Stimulated activated CD8-positive, alpha-beta memory T cell treated with anti-CD3 and anti-CD28 coated beads, Interleukin-2, amount 100 ng/mL, for 1 hour (primary cell): ENCODE results near the gene CCDC34.

ENCODE experiments used
- DNase-seq, 2 donors: peaks; one replicate each; pipeline ENCODE4 v3.0.0-alpha.2; 2020; ENCODE audit warnings: low read depth in 2 of 2

The CCDC34 gene

DNA sequence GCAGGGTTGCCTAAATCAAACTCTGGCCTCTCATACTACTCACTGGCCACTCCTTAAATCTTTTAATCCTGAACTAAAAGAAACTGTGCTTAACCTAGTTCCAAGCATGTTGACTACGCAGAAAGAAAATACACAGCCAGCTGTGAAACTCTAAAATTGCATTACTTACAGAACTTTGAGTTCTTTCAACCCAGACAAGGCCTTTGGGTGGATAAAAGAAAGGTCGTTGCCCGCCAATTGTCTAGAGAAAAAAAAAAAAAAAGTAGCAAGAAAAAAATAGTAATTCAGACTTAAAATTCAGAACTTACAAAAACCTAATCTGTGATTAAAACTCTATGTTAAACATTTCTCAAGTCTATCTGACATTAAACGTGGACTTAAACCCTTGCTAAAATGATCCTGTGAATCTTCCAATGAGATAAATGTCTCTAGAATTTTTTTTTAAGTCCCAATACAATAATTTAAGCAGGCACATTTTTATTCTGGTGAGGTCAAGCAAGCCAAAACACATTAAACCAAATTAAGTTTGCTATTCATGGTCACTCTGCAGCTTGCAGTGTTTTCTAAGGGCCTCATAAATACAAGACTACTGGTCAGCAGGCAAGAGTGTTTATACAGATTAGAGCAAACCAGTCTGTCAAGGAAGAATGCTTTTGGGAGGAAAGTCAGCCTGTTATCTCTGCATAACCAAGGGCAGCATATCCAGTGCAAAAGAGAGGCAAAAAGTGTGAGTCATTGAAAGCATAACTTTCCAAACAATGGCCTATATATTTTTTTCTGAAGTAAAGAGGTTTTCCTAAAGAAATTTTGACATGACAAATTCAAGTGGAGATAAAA lies 29.5 kb upstream of the CCDC34 start:
- no peak for DNase-seq

DNA sequence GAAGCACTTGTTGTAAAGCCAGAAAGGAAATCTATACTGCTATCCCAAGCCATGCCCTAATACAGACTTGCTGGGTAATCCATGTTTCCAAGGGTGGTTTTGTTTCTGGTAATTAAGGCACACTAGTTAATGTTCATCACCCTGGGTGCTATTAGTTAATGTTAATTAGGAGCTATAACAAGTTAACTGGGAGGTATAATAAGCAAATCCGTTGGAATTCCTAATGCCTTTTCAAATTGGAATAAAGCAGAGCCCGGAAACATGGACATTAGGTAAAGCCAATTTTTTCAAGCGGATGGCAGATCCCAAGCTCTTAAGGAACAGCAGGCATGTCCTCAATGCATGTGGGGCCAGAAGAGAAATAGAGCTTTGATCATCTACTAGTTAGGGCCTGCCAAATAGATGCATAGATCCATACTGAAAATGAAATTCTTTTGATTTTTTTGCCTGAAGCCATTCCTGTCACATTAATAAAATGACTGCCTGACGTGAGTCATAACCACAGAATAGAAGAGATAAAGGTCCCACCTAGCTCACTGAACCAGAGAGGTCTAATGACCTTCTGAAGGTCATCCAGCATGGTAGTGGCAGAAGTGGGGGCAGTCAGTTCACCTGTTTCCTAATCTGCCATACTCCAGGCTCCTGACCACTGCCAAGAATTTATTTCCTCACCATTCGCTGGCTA lies 28.5 kb upstream of the CCDC34 start:
- DNase-seq: no peak

DNA sequence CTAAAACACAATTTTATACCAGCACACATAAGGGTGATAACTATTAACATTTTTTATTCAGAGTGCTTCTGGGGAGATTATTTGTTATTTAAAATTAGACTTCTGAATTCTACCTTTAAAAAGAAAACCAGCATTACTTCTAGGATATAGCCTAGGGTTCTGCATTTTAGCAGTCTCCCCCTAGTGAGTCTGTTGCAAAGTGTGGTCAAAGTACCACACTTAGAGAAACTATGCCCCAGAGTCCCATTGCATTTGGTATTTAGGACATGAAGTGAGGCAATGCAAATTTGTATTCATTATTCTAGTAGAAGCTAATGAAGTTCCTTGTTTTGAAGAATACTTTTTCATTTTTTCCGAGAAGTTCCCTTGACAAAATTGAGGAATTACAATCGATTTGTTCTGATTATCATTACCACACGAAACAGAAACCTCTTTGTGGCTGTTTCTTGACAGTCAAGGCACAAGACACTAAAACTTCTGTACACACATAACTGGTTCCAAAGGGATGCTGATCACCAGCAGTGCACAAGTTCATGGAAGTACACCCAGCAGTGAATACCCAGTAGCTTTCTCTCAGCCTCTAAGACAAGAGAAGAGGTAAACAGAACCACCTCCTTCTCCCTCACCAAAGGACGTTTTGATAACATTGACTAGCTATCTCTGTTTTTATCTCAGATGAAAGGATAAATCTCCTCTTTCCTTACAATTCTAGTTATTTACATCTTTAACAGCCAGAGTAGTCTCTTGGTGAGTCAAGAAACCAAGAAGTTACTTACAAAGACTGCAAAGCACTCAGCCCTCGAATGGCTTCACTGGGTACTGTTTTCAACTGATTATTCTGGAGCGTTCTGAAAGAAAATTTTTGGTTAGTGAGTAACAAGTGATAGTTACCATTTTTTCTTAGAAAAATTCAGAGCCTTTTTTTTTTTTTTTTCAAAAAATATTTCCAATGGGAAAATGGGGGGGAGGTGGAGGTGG lies 27.6 kb upstream of the CCDC34 start:
- no peak for DNase-seq

DNA sequence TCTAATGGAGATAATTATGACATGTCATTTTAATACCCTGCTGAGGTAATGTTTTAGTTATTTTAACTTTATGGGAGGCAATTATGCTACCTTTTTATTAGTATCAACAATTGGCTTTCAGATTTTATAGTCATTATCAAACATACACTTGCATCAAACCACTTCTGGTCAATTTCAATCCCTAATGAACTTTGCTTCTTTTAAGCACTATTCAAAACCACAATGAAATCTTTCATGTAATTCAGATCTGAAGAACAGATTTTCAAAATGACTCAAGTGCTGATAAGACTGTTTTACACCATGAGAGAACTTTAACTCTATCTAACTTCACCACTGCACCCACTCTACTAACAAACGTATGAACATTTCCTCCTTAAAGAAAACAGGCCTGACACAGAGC lies 25.9 kb upstream of the CCDC34 start:
- no peak for DNase-seq

DNA sequence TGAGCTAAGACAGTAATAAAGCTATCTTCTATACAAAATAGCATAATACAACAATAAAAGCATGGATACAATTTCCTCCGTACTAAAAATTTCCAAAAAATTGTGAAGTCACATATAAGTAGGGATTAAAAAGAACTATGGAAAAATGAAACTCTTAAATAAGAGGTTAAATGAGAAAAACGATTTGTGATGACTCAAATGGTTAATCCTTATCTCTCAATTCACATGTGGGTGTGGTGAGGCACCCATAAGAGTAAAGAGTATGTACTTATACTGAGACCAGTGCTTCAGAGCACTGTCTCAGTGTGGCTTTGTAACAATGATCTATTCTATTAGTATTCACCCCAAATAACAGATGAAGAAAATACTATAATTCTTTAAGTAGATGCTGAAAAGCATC lies 25.0 kb upstream of the CCDC34 start:
- no peak for DNase-seq

DNA sequence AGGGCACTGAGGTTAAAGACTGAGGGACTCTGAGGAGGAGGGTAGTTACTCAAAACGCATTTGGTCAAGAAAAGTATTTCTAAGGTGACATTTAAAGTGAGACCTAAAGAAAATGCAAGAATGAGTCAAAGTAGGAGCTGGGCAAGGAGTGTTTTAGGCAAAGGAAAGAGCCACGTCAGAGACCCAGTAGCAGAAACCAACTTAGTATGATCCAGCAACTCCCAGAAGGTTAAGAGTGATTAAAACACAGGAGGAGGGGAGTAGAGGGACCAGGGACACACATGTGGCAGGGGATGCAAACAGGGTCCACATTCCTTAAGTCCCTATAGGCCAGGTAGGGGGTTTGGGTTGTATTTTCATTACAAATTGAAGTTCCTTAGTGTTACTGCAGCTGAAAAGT lies 24.3 kb upstream of the CCDC34 start:
- no peak for DNase-seq

DNA sequence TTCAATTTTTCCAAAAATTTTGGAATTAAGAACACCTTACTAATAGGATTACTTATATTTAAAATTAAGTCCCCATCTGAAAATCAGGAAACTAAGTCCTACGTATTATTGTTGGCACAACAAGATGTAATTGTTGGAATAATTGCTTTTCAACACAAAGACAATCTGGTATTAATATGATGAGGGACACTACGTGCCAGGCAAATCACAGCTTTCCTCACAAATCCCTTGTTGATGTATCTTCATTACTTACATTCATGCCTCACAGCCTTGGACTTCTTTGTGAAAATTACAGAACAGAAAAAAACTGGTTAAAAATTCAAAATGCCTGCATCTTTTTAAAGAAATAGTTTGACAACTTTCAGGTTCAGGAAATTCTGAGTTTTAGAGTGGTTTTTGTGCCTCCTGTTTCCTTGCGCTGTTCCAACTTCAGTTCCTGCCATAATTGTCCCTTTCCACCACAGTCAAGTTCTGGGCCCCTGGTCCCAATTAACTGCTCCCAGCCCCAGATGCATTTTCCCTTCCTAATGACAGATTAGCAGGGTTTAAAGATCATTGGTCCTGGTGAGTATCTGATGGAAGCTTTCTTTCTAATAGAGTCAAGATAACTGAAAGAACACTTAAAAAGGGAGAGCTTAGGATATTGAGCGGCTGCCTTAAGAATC lies 23.3 kb upstream of the CCDC34 start:
- no peak for DNase-seq

DNA sequence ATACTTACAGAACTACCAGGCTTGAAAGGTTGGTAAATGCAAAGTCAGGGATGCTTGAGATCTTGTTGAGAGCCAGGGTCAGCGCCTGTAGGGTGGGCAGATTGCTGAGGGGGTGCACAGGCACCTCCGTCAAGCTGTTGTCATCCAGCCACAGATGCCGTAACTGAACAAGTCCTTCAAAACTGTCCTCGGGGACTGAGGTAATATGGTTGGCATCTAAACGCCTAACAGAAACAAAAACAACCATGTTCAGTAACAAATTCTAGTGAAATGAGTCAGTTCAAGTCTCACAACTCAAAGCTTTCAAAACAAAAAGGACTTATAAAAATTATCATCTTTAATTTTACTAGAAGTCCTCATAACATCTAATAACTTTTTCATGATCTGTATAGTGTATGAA lies 22.2 kb upstream of the CCDC34 start:
- DNase-seq: no peak

DNA sequence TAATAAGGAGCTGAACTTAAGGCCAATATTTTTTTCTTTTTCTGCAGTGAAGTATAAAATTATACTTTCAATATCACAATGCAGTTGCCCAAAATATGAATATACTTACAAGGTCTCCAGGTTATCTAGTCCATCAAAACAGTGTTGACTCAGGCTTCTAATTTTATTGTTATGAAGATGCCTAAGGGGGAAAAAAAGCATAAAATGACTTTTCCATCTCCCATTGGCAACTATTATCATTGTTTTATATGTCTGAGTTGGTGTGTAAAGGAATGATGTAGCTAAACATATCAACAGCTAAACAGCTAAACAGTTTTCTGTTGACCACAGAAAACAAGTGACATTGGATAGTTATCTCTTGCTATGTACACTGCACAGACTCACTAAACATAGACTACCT lies 21.2 kb upstream of the CCDC34 start:
- DNase-seq: no peak

DNA sequence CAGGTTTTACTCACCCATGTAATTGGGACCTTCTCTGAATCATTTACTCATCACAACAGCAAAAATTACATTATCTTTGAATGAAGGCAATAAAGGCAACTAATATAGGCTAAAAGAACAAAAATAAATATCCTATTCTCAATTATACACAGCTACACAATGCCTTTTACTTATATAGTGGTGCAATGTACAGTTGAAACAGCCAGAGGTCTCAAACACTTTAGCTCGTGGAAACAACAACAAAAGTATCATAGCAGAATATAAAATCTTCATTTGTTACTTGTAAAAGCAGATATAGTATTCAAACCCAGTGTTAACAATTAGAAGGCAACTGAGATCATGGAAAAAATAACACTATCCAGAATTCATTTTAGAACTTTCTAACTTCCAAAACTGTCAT lies 20.6 kb upstream of the CCDC34 start:
- no peak for DNase-seq

DNA sequence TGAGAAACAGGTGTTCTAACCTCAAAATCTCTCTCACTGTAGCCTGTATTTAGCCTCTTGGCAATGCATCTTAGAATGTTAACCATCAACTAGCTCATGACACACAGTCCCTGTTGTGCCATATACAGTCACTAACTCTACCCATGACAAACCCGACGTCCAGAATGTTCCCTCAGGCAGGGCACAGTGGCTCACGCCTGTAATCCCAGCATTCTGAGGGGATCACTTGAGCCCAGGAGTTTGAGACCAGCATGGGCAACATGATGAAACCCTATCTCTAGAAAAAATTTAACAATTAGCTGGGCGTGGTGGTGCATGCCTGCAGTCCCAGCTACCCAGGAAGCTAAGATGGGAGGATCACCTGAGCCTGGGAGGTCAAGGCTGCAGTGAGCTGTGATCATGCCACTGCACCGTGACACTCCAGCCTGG lies 18.2 kb upstream of the CCDC34 start:
- no peak for DNase-seq

DNA sequence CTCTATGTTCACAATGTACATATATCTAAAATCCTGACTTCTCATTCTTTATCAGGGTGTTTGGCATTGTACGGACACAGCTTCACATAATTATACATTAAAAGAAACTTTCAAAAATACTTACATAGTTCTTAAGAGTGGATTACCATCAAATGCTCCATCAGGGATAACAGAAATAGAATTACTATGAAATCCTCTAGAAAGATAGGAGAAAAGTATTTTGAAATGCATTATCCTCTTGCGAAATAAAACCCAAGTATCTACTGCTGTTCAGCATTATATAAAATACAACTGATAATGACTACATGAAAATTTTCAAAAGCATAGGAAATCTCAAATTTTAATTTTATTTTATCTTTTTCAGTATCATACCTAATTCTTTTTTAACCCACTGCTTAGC lies 17.8 kb upstream of the CCDC34 start:
- DNase-seq: no peak

DNA sequence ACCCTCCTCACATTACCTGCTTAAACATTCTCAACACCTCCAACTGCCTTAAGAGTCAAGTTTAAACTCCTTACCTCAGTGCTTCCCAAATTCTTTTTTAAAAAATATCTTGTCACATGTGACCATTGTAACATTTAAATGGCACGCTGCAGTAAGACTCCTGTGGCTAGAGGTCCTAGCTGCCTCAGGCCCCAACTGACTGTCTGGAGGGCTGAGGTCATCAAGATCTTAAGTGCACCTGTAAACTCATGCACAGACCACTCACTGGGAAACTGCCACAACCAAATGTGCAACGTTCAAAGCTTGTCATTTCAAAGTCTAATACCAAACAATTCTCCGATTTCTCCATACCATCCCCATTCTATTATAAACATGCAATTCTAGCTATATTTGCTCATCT lies 16.4 kb upstream of the CCDC34 start:
- no peak for DNase-seq

DNA sequence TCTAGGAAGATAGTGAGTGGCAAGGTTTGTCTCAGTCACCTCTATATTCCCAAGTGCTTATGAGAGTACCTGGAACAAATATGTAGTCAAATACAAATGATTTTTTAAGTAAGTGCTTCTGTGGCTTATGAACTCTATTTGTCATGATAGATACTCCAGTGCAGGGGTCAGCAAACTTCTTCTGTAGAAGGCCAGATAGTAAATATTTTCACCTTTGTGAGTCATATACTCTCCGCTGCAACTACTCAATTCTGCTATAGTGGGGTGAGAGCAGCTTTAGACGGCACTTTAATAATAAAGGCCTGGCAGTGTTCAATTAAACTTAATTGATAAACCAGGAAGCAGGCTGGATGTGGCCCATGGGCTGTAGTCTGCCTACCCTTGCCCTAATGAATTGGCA lies 12.4 kb upstream of the CCDC34 start:
- DNase-seq: no peak

DNA sequence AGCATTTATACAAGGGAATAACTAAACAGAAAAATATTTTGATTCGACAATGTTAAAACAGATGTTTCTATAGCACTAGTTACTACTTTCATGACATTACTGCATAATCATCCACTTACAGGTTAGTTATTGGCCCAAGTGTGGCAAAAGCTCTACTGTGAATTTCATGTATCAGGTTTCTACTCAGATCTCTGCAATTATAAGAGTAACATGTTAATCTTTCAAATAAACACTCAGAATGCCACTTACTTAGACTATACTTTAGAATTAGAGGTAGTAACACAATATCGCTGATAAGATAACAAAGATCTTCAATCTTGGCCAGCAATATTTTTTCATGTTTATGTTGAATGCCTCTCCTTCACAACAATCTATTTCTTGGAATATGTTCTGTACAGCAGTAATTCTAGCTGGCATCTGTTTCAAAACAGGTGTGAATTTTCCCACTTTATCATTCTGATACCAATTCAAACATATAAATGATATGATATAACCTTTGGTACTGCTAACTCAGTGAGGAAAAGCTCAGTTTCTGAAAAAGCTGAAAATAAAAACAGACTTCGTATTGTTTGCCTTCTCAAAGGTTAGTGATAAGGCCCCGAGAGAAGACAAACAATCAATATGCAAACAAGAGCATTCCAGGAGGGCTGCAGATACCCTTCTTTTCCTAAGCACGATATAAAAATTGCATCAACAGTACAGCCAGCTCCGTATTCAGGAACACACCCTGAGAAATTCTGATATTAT lies 11.0 kb upstream of the CCDC34 start:
- no peak for DNase-seq

DNA sequence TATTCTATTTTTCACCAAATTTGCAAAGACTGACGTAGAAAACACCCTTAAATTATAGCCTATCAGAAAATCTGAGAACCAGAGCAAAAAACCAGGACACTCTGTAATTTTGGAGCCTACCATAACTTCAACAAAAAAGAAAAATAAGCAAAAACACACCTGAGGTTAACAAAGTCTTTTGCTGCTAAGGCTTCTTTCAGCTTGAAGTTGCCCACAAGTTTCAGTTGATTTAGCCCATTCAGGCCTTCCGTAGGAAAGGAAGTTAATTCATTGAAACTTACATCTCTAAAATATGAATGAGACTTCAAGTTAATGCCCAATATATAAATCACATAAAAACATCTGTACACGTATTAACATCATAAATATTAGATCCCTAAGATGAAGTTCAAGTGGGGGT lies 10.4 kb upstream of the CCDC34 start:
- DNase-seq: no peak

DNA sequence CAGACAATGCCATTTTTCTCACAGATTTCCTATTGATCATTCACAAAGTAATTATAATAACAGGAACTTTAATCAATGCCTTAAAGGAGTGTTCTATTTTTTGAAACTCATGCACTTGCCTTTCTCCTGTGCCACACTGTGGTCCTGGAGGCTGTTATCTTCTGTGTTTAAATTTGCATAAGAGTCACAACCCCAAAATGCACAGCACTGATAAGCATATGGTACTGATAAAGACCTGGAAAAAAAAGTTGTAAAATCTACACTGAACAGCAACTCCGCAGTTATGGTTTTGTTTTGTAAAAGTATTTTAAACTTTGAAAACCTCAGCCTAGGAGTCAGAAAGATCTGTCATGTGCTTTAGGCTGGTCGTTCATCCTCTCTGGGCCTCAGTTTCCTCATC lies 9.1 kb upstream of the CCDC34 start:
- DNase-seq: no peak

DNA sequence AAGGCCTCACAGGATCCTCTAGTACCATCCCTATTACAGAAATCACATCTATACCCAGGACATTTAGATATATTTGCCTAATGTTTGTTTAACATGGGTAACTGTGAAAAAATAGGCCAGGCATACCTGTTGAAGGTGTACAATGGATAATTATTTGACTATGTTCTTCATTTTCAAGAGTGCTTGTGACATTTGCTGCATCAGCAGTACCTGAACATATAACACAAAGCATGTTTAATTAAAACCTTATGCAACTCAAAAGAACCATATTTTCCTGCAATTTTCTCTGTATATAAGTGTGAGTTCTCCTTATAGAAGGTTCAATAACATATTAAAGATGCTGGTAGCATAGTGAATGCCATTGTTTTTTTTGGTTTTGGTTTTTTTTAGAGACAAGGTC lies 8.5 kb upstream of the CCDC34 start:
- DNase-seq: no peak

DNA sequence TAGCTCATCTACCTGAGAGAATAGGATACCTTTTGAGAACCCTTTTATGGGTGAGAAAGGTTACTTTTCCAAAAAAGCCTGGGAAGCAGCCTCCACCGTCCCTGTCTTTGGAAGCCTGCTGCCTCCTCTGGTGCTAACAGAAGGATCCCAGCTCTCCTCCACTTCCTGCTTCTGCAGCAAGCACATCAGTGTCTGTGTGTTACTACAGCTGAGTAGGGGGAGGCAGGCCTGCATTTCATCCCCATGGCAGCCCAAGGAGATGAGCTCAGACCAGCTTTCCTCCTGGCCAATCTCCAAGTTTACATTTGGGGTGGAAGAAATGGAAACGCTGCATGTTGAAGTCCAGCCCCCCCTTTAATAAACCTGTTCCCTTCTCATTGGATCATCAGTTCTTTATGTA lies 7.4 kb upstream of the CCDC34 start:
- DNase-seq: no peak

DNA sequence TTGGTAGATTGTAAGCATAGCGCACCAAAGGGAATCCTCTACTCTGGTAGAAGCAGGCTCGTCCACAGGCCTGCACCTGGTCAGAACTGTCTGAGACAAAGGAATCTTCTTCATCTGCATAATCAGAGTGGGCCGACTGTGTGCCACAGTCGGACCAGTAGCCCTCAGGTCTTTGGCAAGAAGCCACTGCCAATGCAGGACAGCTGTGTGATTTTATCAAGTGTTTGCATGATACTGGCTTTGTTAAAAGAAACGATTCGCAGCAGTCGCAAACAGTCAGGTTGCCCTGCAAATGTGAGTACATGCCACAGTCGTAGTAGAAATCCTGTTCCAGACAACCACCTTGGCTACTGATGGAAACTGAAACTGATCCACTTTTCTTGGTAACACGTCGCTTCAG lies 4.9 kb upstream of the CCDC34 start:
- no peak for DNase-seq

DNA sequence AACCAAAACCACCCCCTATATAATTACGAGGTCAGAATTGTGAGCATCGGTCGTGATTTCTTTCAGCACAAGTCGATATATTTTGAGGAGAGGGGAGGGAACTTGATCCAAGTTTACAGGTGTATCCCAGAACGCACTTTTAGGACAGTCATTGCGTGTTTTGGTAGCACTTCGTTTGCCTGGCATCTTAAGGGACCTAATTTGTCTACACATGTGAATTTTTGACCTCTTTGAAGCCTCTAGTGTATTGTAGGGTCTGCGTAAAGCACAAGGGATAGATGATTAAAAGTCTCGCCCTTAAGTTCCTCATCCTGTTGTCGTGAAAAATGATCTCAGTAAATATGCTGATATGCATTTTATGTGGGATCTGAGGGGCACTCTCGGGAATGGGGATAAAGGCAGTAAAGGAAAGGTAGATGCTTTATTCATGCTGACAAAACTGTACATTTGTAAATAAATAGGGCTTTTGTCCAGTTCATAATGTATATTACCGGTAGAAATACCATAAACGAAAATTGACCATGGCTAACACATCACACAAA lies 632 bp upstream of the CCDC34 start:
- no peak for DNase-seq
